ENCODE data around the gene CCDC141.

GRCh38 chr2:178886006-178886405 lies 163.9 kb downstream of the CCDC141 start:
- TF ChIP-seq CTCF (IDR thresholded peaks at IDR 0.05) (no peak), POLR2A (IDR thresholded peaks at IDR 0.05) (no peak)

Measured in Peyer's patch (tissue), 4 donors.